SU-DHL-6 (cell line): Measurements from ENCODE around the gene KIZ.

Experiments
- EZH2phosphoT487 ChIP-seq: fragments of 200-600 bp; sonication (generic), shearing (Covaris generic); conservative IDR thresholded peaks from 2 replicates; pipeline ENCODE4 v1.6.1; 2018; ENCODE audit warnings: mild to moderate bottlenecking, antibody characterized with exemption, low read length, moderate library complexity, mixed read lengths
- TF ChIP-seq, protein P1 (sequence below): fragments of 200-600 bp; sonication (generic); IDR thresholded peaks from one replicate; pipeline ENCODE4 v1.5.1; 2017; ENCODE audit warnings: antibody characterized with exemption, mild to moderate bottlenecking, low read length, moderate library complexity; ENCODE audit not compliant: insufficient read depth, poor library complexity, severe bottlenecking

DNA sequence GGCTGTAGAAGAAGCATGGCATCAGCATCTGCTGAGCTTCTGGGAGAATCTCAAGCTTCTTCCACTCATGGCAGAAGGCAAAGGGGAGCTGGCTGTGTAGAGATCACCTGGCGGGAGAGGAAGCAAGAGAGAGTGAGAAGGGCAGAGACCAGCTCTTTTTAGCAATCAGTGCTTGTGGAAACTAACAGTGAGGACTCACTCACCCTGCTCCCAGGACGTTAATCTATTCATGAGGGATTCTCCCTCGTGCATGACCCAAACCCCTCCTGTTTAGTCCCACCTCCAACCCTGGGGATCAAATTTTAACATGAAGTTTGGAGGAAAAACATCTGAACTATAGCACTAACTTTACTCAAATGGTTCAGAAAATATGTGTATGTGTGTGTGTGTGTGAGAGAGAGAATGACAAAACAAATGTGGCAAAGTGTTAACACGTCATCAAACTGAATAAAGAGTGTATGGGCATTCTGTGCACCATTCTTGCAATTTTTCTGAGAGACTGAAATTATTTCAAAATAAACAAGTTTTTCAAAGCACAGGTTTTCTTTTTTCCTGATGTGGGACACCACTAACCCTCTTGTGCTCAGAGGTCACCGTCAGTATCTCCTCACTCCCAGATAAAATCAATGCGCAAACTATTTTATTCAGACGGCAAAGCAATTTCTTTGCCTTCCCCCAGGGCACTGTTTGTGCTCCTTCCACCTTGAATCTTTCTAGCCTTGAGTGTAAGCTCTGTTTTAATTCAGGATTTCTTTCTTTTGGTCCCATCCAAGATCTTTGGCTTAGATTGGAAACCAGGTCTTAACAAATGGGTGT, 154.0 kb downstream of the KIZ start:
- TF ChIP-seq, protein P1, sequence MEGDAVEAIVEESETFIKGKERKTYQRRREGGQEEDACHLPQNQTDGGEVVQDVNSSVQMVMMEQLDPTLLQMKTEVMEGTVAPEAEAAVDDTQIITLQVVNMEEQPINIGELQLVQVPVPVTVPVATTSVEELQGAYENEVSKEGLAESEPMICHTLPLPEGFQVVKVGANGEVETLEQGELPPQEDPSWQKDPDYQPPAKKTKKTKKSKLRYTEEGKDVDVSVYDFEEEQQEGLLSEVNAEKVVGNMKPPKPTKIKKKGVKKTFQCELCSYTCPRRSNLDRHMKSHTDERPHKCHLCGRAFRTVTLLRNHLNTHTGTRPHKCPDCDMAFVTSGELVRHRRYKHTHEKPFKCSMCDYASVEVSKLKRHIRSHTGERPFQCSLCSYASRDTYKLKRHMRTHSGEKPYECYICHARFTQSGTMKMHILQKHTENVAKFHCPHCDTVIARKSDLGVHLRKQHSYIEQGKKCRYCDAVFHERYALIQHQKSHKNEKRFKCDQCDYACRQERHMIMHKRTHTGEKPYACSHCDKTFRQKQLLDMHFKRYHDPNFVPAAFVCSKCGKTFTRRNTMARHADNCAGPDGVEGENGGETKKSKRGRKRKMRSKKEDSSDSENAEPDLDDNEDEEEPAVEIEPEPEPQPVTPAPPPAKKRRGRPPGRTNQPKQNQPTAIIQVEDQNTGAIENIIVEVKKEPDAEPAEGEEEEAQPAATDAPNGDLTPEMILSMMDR, result no peak
- TF ChIP-seq EZH2phosphoT487, result no peak
